Kidney (tissue), 14 donors: ENCODE measurements around the gene SULF2. TPM values are rescaled to one million over a fixed set of nuclear protein-coding genes. Genes with fewer than 3 reads are reported as not detected.

Experiments
- DNase-seq, 5 donors: peaks; one replicate each; pipeline ENCODE4 v3.0.0-alpha.2; 2013 to 2020
- FAIRE-seq: peaks from 2 replicates; lab custom pipeline; 2012; peaks lifted over from hg19 to GRCh38; lab: Jason Lieb, UNC
- H3K27ac ChIP-seq, 2 donors: one replicate each; pipeline ENCODE4 v1.7.0; 2013; ENCODE audit warnings: low read depth in 2 of 2, low read length in 2 of 2, inconsistent platforms in 1 of 2
- H3K27me3 ChIP-seq: one replicate; pipeline ENCODE4 v1.7.1; 2013; ENCODE audit warnings: low read length, inconsistent platforms; ENCODE audit not compliant: control insufficient read depth, insufficient read depth
- H3K36me3 ChIP-seq, 3 donors: one replicate each; pipeline versions ENCODE4 v1.7.0 to v1.7.1; 2013; ENCODE audit warnings: low read length in 3 of 3, control low read depth in 1 of 3, inconsistent platforms in 1 of 3; ENCODE audit not compliant: insufficient read depth in 3 of 3, control insufficient read depth in 2 of 3
- H3K4me1 ChIP-seq, 3 donors: one replicate each; pipeline versions ENCODE4 v1.7.0 to v1.7.1; 2013; ENCODE audit warnings: low read length in 3 of 3, inconsistent platforms in 1 of 3, low read depth in 1 of 3; ENCODE audit not compliant: control insufficient read depth in 2 of 3, insufficient read depth in 2 of 3
- H3K4me3 ChIP-seq, 3 donors: one replicate each; pipeline versions ENCODE4 v1.7.0 to v1.8.1; 2013; ENCODE audit warnings: low read length in 3 of 3, control low read depth in 1 of 3, inconsistent platforms in 1 of 3
- H3K9ac ChIP-seq, 3 donors: one replicate each; pipeline versions ENCODE4 v1.7.0 to v1.7.1; 2013; ENCODE audit warnings: low read length in 3 of 3, control low read depth in 1 of 3, inconsistent platforms in 1 of 3
- H3K9me3 ChIP-seq, 3 donors: one replicate each; pipeline versions ENCODE4 v1.7.0 to v1.7.1; 2013; ENCODE audit warnings: low read length in 3 of 3, control low read depth in 1 of 3, inconsistent platforms in 1 of 3; ENCODE audit not compliant: control insufficient read depth in 2 of 3, insufficient read depth in 1 of 3
- CTCF ChIP-seq: IDR thresholded peaks from 3 replicates; pipeline ENCODE4 v1.5.1; 2012; ENCODE audit warnings: mild to moderate bottlenecking, moderate library complexity, borderline replicate concordance; ENCODE audit not compliant: insufficient read depth; ENCODE audit errors: extremely low read depth
- intact Hi-C: fragments of 100-400 bp; cut with DNase I; formaldehyde crosslinking; loops from one replicate; pipeline ENCODE4 v1.11.1; 2022
- polyA plus RNA-seq: library from polyadenylated mRNA; stranded (reverse); fragments of 350-450 nt; fragmentation: Illumina TruSeq; extraction: RNeasy Lipid Tissue Mini Kit (QIAGEN cat#74804); gene quantifications from one replicate; pipeline ENCODE4 v1.2.3, GENCODE V29; 2014; ENCODE audit warnings: low read depth, low replicate concordance; ENCODE audit not compliant: insufficient read depth
- total RNA-seq: library from RNA; stranded (reverse); fragmentation: NEBNext Ultra II Directional; extraction: Animal tissue kit (Norgen Biotek cat#: 25700); gene quantifications from one replicate; pipeline ENCODE4 v1.2.1, GENCODE V29; 2021
- donor health status: control.
- donor health status: control.
- donor health status: control.
- donor health status: control.
- donor health status: control.
- donor health status: DM: yes; HTN: yes; CAD: no.
- donor health status: Normal renal cell carcinoma (clear cell type).

The SULF2 gene
- total and polyA plus RNA-seq, 2 donors from 2014 or later = 85.1 to 257 TPM

- H3K4me1 ChIP-seq = peaks cover 0 to 4% (median 0%) of the 10 kb centered on the region in 3 donors
- intact Hi-C loops = no loop called here
- H3K4me3 ChIP-seq = no peak overlapping the region
- H3K27ac ChIP-seq = no peak overlapping the region
- H3K27me3 ChIP-seq = no peaks in the 10 kb centered on the region
- no peak overlapping the region for H3K9ac ChIP-seq
- H3K36me3 ChIP-seq = no peaks in the 10 kb centered on the region
- FAIRE-seq (no peak), DNase-seq (no peak)
- H3K9me3 ChIP-seq = no peaks in the 10 kb centered on the region
- no peak for TF ChIP-seq CTCF
Observed at GRCh38 chr20:47762699-47763268, 22.5 kb downstream of the SULF2 start.

- H3K36me3 ChIP-seq = no peaks in the 10 kb centered on the region
- intact Hi-C loops = no loop called here
- H3K4me3 ChIP-seq = no peak overlapping the region
- FAIRE-seq = no peak
- no peaks in the 10 kb centered on the region for H3K27me3 ChIP-seq
- TF ChIP-seq CTCF = no peak
- DNase-seq = peak in 2 of 5 donors; percentile 37 to 40
- no peak overlapping the region for H3K9ac ChIP-seq
- peaks cover 0 to 4% (median 0%) of the 10 kb centered on the region in 3 donors for H3K4me1 ChIP-seq
- no peaks in the 10 kb centered on the region for H3K9me3 ChIP-seq
- no peak overlapping the region for H3K27ac ChIP-seq
Observed at GRCh38 chr20:47761482-47762047, 23.7 kb downstream of the SULF2 start.

GRCh38 chr20:47760686-47761481 is 24.4 kb downstream of the SULF2 start:
- Histone ChIP-seq H3K36me3 (no peaks in the 10 kb centered on the region), H3K4me3 (no peak overlapping the region), H3K4me1 (peaks cover 0 to under 1% (median 0%) of the 10 kb centered on the region in 3 donors), H3K9ac (no peak overlapping the region), H3K27ac (no peak overlapping the region), H3K27me3 (no peaks in the 10 kb centered on the region), H3K9me3 (no peaks in the 10 kb centered on the region)
- intact Hi-C loops = no loop called here
- TF ChIP-seq CTCF = no peak
- FAIRE-seq = no peak
- no peak for DNase-seq
